ENCODE data around the gene VASH1.

The VASH1 gene

GRCh38 chr14:76778546-76779215, 17.4 kb downstream of the VASH1 start:
- Histone ChIP-seq H3K4me1 (ENCODE audit: control insufficient read depth, insufficient read depth, low read length, poor library complexity, severe bottlenecking) (no peaks in the 10 kb centered on the region), H3K4me3 (ENCODE audit: insufficient read depth, low read depth, low read length, poor library complexity, severe bottlenecking) (no peak overlapping the region), H3K27ac (ENCODE audit: insufficient read depth, low read length, poor library complexity, severe bottlenecking) (no peak overlapping the region), H3K27me3 (replicated peaks; ENCODE audit: control insufficient read depth, insufficient read depth, low read length, poor library complexity, severe bottlenecking) (no peaks in the 10 kb centered on the region), H3K9me3 (ENCODE audit: control insufficient read depth, low read length) (no peaks in the 10 kb centered on the region), H3K36me3 (ENCODE audit: control insufficient read depth, insufficient read depth, low read length) (peaks cover 7% of the 10 kb centered on the region)
- no peak for DNase-seq

- no peak for DNase-seq
These were observed 18.2 kb downstream of the VASH1 start for GRCh38 chr14:76779221-76780057.

GRCh38 chr14:76780058-76780345, 18.7 kb downstream of the VASH1 start:
- no peaks in the 10 kb centered on the region for H3K4me1 ChIP-seq (ENCODE audit: control insufficient read depth, insufficient read depth, low read length, poor library complexity, severe bottlenecking)
- no peak for DNase-seq
- H3K9me3 ChIP-seq (ENCODE audit: control insufficient read depth, low read length) = no peaks in the 10 kb centered on the region
- H3K36me3 ChIP-seq (ENCODE audit: control insufficient read depth, insufficient read depth, low read length) = peaks cover 7% of the 10 kb centered on the region
- no peaks in the 10 kb centered on the region for H3K27me3 ChIP-seq (replicated peaks; ENCODE audit: control insufficient read depth, insufficient read depth, low read length, poor library complexity, severe bottlenecking)
- H3K4me3 ChIP-seq (ENCODE audit: insufficient read depth, low read depth, low read length, poor library complexity, severe bottlenecking) = no peak overlapping the region
- no peak overlapping the region for H3K27ac ChIP-seq (ENCODE audit: insufficient read depth, low read length, poor library complexity, severe bottlenecking)

More at GRCh38 chr14:76779221-76780057, 18.2 kb downstream of the VASH1 start:
- H3K4me3 ChIP-seq (ENCODE audit: insufficient read depth, low read depth, low read length, poor library complexity, severe bottlenecking) = no peak overlapping the region
- H3K27me3 ChIP-seq (replicated peaks; ENCODE audit: control insufficient read depth, insufficient read depth, low read length, poor library complexity, severe bottlenecking) = no peaks in the 10 kb centered on the region
- peaks cover 7% of the 10 kb centered on the region for H3K36me3 ChIP-seq (ENCODE audit: control insufficient read depth, insufficient read depth, low read length)
- H3K4me1 ChIP-seq (ENCODE audit: control insufficient read depth, insufficient read depth, low read length, poor library complexity, severe bottlenecking) = no peaks in the 10 kb centered on the region
- H3K27ac ChIP-seq (ENCODE audit: insufficient read depth, low read length, poor library complexity, severe bottlenecking) = no peak overlapping the region
- no peaks in the 10 kb centered on the region for H3K9me3 ChIP-seq (ENCODE audit: control insufficient read depth, low read length)

- H3K9me3 ChIP-seq (ENCODE audit: control insufficient read depth, low read length) = no peaks in the 10 kb centered on the region
- peaks cover 7% of the 10 kb centered on the region for H3K36me3 ChIP-seq (ENCODE audit: control insufficient read depth, insufficient read depth, low read length)
- H3K27me3 ChIP-seq (replicated peaks; ENCODE audit: control insufficient read depth, insufficient read depth, low read length, poor library complexity, severe bottlenecking) = no peaks in the 10 kb centered on the region
- DNase-seq = no peak
- no peak overlapping the region for H3K4me3 ChIP-seq (ENCODE audit: insufficient read depth, low read depth, low read length, poor library complexity, severe bottlenecking)
- no peaks in the 10 kb centered on the region for H3K4me1 ChIP-seq (ENCODE audit: control insufficient read depth, insufficient read depth, low read length, poor library complexity, severe bottlenecking)
- no peak overlapping the region for H3K27ac ChIP-seq (ENCODE audit: insufficient read depth, low read length, poor library complexity, severe bottlenecking)
These were observed 19.1 kb downstream of the VASH1 start for GRCh38 chr14:76780360-76780759.

GRCh38 chr14:76780875-76781647, 19.8 kb downstream of the VASH1 start:
- Histone ChIP-seq H3K36me3 (ENCODE audit: control insufficient read depth, insufficient read depth, low read length) (peaks cover 11% of the 10 kb centered on the region), H3K27me3 (replicated peaks; ENCODE audit: control insufficient read depth, insufficient read depth, low read length, poor library complexity, severe bottlenecking) (no peaks in the 10 kb centered on the region), H3K27ac (ENCODE audit: insufficient read depth, low read length, poor library complexity, severe bottlenecking) (no peak overlapping the region), H3K4me3 (ENCODE audit: insufficient read depth, low read depth, low read length, poor library complexity, severe bottlenecking) (no peak overlapping the region), H3K9me3 (ENCODE audit: control insufficient read depth, low read length) (no peaks in the 10 kb centered on the region), H3K4me1 (ENCODE audit: control insufficient read depth, insufficient read depth, low read length, poor library complexity, severe bottlenecking) (no peaks in the 10 kb centered on the region)
- DNase-seq = no peak

GRCh38 chr14:76781648-76782051, 20.4 kb downstream of the VASH1 start:
- H3K36me3 ChIP-seq (ENCODE audit: control insufficient read depth, insufficient read depth, low read length) = peaks cover 11% of the 10 kb centered on the region
- no peak overlapping the region for H3K27ac ChIP-seq (ENCODE audit: insufficient read depth, low read length, poor library complexity, severe bottlenecking)
- no peaks in the 10 kb centered on the region for H3K4me1 ChIP-seq (ENCODE audit: control insufficient read depth, insufficient read depth, low read length, poor library complexity, severe bottlenecking)
- DNase-seq = no peak
- H3K27me3 ChIP-seq (replicated peaks; ENCODE audit: control insufficient read depth, insufficient read depth, low read length, poor library complexity, severe bottlenecking) = no peaks in the 10 kb centered on the region
- no peaks in the 10 kb centered on the region for H3K9me3 ChIP-seq (ENCODE audit: control insufficient read depth, low read length)
- H3K4me3 ChIP-seq (ENCODE audit: insufficient read depth, low read depth, low read length, poor library complexity, severe bottlenecking) = no peak overlapping the region

GRCh38 chr14:76782115-76782884, 21.0 kb downstream of the VASH1 start:
- H3K27ac ChIP-seq (ENCODE audit: insufficient read depth, low read length, poor library complexity, severe bottlenecking) = no peak overlapping the region
- H3K9me3 ChIP-seq (ENCODE audit: control insufficient read depth, low read length) = no peaks in the 10 kb centered on the region
- no peak overlapping the region for H3K4me3 ChIP-seq (ENCODE audit: insufficient read depth, low read depth, low read length, poor library complexity, severe bottlenecking)
- no peaks in the 10 kb centered on the region for H3K27me3 ChIP-seq (replicated peaks; ENCODE audit: control insufficient read depth, insufficient read depth, low read length, poor library complexity, severe bottlenecking)
- no peaks in the 10 kb centered on the region for H3K4me1 ChIP-seq (ENCODE audit: control insufficient read depth, insufficient read depth, low read length, poor library complexity, severe bottlenecking)
- DNase-seq = no peak
- peaks cover 11% of the 10 kb centered on the region for H3K36me3 ChIP-seq (ENCODE audit: control insufficient read depth, insufficient read depth, low read length)

GRCh38 chr14:76782885-76783566, 21.8 kb downstream of the VASH1 start:
- DNase-seq = no peak
- no peak overlapping the region for H3K4me3 ChIP-seq (ENCODE audit: insufficient read depth, low read depth, low read length, poor library complexity, severe bottlenecking)
- peaks cover 17% of the 10 kb centered on the region for H3K36me3 ChIP-seq (ENCODE audit: control insufficient read depth, insufficient read depth, low read length)
- H3K9me3 ChIP-seq (ENCODE audit: control insufficient read depth, low read length) = no peaks in the 10 kb centered on the region
- H3K27me3 ChIP-seq (replicated peaks; ENCODE audit: control insufficient read depth, insufficient read depth, low read length, poor library complexity, severe bottlenecking) = no peaks in the 10 kb centered on the region
- H3K4me1 ChIP-seq (ENCODE audit: control insufficient read depth, insufficient read depth, low read length, poor library complexity, severe bottlenecking) = no peaks in the 10 kb centered on the region
- peak overlapping the region; percentile 41 for H3K27ac ChIP-seq (ENCODE audit: insufficient read depth, low read length, poor library complexity, severe bottlenecking)

- Histone ChIP-seq H3K36me3 (ENCODE audit: control insufficient read depth, insufficient read depth, low read length) (peaks cover 30% of the 10 kb centered on the region), H3K4me3 (ENCODE audit: insufficient read depth, low read depth, low read length, poor library complexity, severe bottlenecking) (no peak overlapping the region), H3K27me3 (replicated peaks; ENCODE audit: control insufficient read depth, insufficient read depth, low read length, poor library complexity, severe bottlenecking) (no peaks in the 10 kb centered on the region), H3K4me1 (ENCODE audit: control insufficient read depth, insufficient read depth, low read length, poor library complexity, severe bottlenecking) (no peaks in the 10 kb centered on the region), H3K27ac (ENCODE audit: insufficient read depth, low read length, poor library complexity, severe bottlenecking) (no peak overlapping the region), H3K9me3 (ENCODE audit: control insufficient read depth, low read length) (no peaks in the 10 kb centered on the region)
- DNase-seq = no peak
These were observed 23.1 kb downstream of the VASH1 start for GRCh38 chr14:76784266-76784874.

All from effector memory CD4-positive, alpha-beta T cell (primary cell).